Thyroid gland (tissue), 4 donors: Measurements from ENCODE around the gene USP37. TPM values are rescaled to one million over a fixed set of nuclear protein-coding genes. Genes with fewer than 3 reads are reported as not detected.

ENCODE experiments used
- DNase-seq, 2 donors: peaks; one replicate each; pipeline ENCODE4 v3.0.0-alpha.2; 2019
- H3K27ac ChIP-seq, 3 donors: fragments of 200-600 bp; sonication (generic); 1 replicate in 2 of 3; 2 replicates in 1 of 3; pipeline ENCODE4 v1.5.1; 2016 to 2019; ENCODE audit warnings: mild to moderate bottlenecking in 1 of 3, moderate library complexity in 1 of 3
- H3K27me3 ChIP-seq: fragments of 200-600 bp; sonication (generic); one replicate; pipeline ENCODE4 v1.5.1; 2019
- H3K36me3 ChIP-seq, 2 donors: fragments of 200-600 bp; sonication (generic); one replicate each; pipeline ENCODE4 v1.5.1; 2016 to 2019
- H3K4me1 ChIP-seq, 2 donors: fragments of 200-600 bp; sonication (generic); one replicate each; pipeline ENCODE4 v1.5.1; 2017 to 2019
- H3K4me3 ChIP-seq, 3 donors: fragments of 200-600 bp; sonication (generic); replicated peaks in 1 of 3; 1 replicate in 2 of 3; 2 replicates in 1 of 3; pipeline ENCODE4 v1.5.1; 2016; ENCODE audit warnings: mild to moderate bottlenecking in 1 of 3
- H3K9me3 ChIP-seq: fragments of 200-600 bp; sonication (generic); one replicate; pipeline ENCODE4 v1.5.1; 2017
- CTCF ChIP-seq, 6 experiments: fragments of 200-600 bp in 3 of 6; fragments of 450-650 bp in 3 of 6; sonication (generic) in 3 of 6; IDR thresholded peaks; one replicate each; pipeline ENCODE4 v1.5.1; 2016 to 2019; ENCODE audit warnings: antibody characterized with exemption in 6 of 6, mild to moderate bottlenecking in 2 of 6, inconsistent platforms in 1 of 6, moderate library complexity in 1 of 6
- POLR2A ChIP-seq, 2 donors: fragments of 450-650 bp; IDR thresholded peaks; one replicate each; pipeline ENCODE4 v1.6.1; 2017; ENCODE audit warnings: antibody characterized with exemption in 2 of 2, mild to moderate bottlenecking in 2 of 2, moderate library complexity in 1 of 2
- WGBS, 2 donors: methylation state at CpG; one replicate each; pipeline ENCODE4 v1.1.5; 2017; 5-methylcytosine and 5-hydroxymethylcytosine counted together
- intact Hi-C: fragments of 100-400 bp; cut with DNase I; formaldehyde crosslinking; loops from one replicate; pipeline ENCODE4 v1.15.1; 2023
- total RNA-seq, 4 donors: library from RNA; depleted of rRNA; stranded (reverse); fragments of >200 nt; gene quantifications; one replicate each; pipeline ENCODE4 v1.2.3, GENCODE V29; 2016

Gene USP37
- total RNA-seq, 4 donors from 2014 or later = 10.6 to 22.4 (median 15.8) TPM

- H3K4me1 ChIP-seq = peaks cover 0 to 6% of the 10 kb centered on the region in 2 donors
Observed at GRCh38 chr2:218478544-218478943, 89.6 kb downstream of the USP37 start.

GRCh38 chr2:218477247-218477646 is 90.9 kb downstream of the USP37 start:
- Histone ChIP-seq H3K36me3 (peaks cover 8 to 15% of the 10 kb centered on the region in 2 donors), H3K9me3 (no peaks in the 10 kb centered on the region), H3K4me3 (no peak overlapping the region), H3K27ac (no peak overlapping the region), H3K4me1 (no peaks in the 10 kb centered on the region), H3K27me3 (no peaks in the 10 kb centered on the region)
- intact Hi-C loops = no loop called here
- no peak for DNase-seq
- TF ChIP-seq POLR2A (IDR thresholded peaks at IDR 0.05) (no peak), CTCF (IDR thresholded peaks at IDR 0.05) (no peak)

More at GRCh38 chr2:218478544-218478943, 89.6 kb downstream of the USP37 start:
- no peaks in the 10 kb centered on the region for H3K27me3 ChIP-seq
- intact Hi-C loops = no loop called here
- no peak overlapping the region for H3K27ac ChIP-seq
- 93 to 94% methylated on average over 2 of the region's 2 CpGs for WGBS, 2 donors
- no peak for TF ChIP-seq POLR2A (IDR thresholded peaks at IDR 0.05)
- TF ChIP-seq CTCF (IDR thresholded peaks at IDR 0.05) = no peak
- DNase-seq = no peak
- no peaks in the 10 kb centered on the region for H3K9me3 ChIP-seq
- no peak overlapping the region for H3K4me3 ChIP-seq
- H3K36me3 ChIP-seq = peaks cover 8 to 15% of the 10 kb centered on the region in 2 donors

GRCh38 chr2:218476676-218477075 is 91.5 kb downstream of the USP37 start:
- intact Hi-C loops = no loop called here
- H3K36me3 ChIP-seq = peaks cover 8 to 15% of the 10 kb centered on the region in 2 donors
- TF ChIP-seq POLR2A (IDR thresholded peaks at IDR 0.05) (no peak), CTCF (IDR thresholded peaks at IDR 0.05) (no peak)
- no peaks in the 10 kb centered on the region for H3K27me3 ChIP-seq
- H3K4me3 ChIP-seq = no peak overlapping the region
- 69 to 74% methylated on average over 3 of the region's 3 CpGs for WGBS, 2 donors
- no peak for DNase-seq
- no peaks in the 10 kb centered on the region for H3K9me3 ChIP-seq
- H3K4me1 ChIP-seq = no peaks in the 10 kb centered on the region
- H3K27ac ChIP-seq = no peak overlapping the region

GRCh38 chr2:218474527-218474926 is 93.6 kb downstream of the USP37 start:
- DNase-seq = no peak
- Histone ChIP-seq H3K36me3 (peaks cover 6 to 8% of the 10 kb centered on the region in 2 donors), H3K27me3 (no peaks in the 10 kb centered on the region), H3K9me3 (no peaks in the 10 kb centered on the region), H3K4me1 (peaks cover 0 to 7% of the 10 kb centered on the region in 2 donors), H3K4me3 (no peak overlapping the region), H3K27ac (no peak overlapping the region)
- WGBS, 2 donors = 91 to 95% methylated on average over 3 of the region's 3 CpGs
- intact Hi-C loops = no loop called here
- TF ChIP-seq CTCF (IDR thresholded peaks at IDR 0.05) = no peak
- no peak for TF ChIP-seq POLR2A (IDR thresholded peaks at IDR 0.05)

- intact Hi-C loops = no loop called here
- peaks cover 0 to 7% of the 10 kb centered on the region in 2 donors for H3K4me1 ChIP-seq
- no peaks in the 10 kb centered on the region for H3K27me3 ChIP-seq
- peaks cover 6 to 8% of the 10 kb centered on the region in 2 donors for H3K36me3 ChIP-seq
- DNase-seq = no peak
- no peak overlapping the region for H3K4me3 ChIP-seq
- no peak for TF ChIP-seq POLR2A (IDR thresholded peaks at IDR 0.05)
- TF ChIP-seq CTCF (IDR thresholded peaks at IDR 0.05) = no peak
- no peaks in the 10 kb centered on the region for H3K9me3 ChIP-seq
- no peak overlapping the region for H3K27ac ChIP-seq
Observed at GRCh38 chr2:218472988-218473387, 95.2 kb downstream of the USP37 start.
